Measurements from ENCODE around the gene MRPL41.
A peak's percentile ranks its signal among the peaks of the same experiment; 100 is the strongest.
"Not testable (repeated sequence)": the region's sequence is repeated elsewhere in the genome, so short reads cannot be mapped to it uniquely, and the experiment has no call there.

Gene MRPL41

GRCh38 chr9:137531099-137531765 lies 20.4 kb upstream of the MRPL41 start:
- ATAC-seq (ENCODE audit: insufficient read depth, low read depth) (no peak), DNase-seq (no peak)
- Histone ChIP-seq H3K4me2 (ENCODE audit: insufficient read depth, low read length) (no peak overlapping the region), H3K79me2 (ENCODE audit: insufficient read depth, low read length) (no peaks in the 10 kb centered on the region), H3K27ac (ENCODE audit: low read length) (no peak overlapping the region), H2AFZ (ENCODE audit: low read depth, low read length) (no peak overlapping the region), H3K4me3 (ENCODE audit: low read depth in 1 of 2, low read length in 2 of 2) (no peak overlapping the region), H3K9me3 (ENCODE audit: insufficient read depth, low read length, severe bottlenecking) (no peaks in the 10 kb centered on the region), H3K27me3 (ENCODE audit: insufficient read depth, low read length, poor library complexity) (no peaks in the 10 kb centered on the region), H3K4me1 (ENCODE audit: insufficient read depth, low read length) (peaks cover 2% of the 10 kb centered on the region), H3K36me3 (ENCODE audit: insufficient read depth, low read length) (no peaks in the 10 kb centered on the region), H4K20me1 (ENCODE audit: insufficient read depth, low read length) (peaks cover 6% of the 10 kb centered on the region), H3K9ac (ENCODE audit: low read depth, low read length) (no peak overlapping the region)
- TF ChIP-seq CTCF (IDR thresholded peaks at IDR 0.05; ENCODE audit: borderline replicate concordance, extremely low read depth, low read length, poor library complexity, severe bottlenecking) (no peak), EZH2 (IDR thresholded peaks at IDR 0.05; ENCODE audit: borderline replicate concordance, low read depth, low read length, severe bottlenecking) (no peak)

- H3K4me1 ChIP-seq (ENCODE audit: insufficient read depth, low read length), result peaks cover 12% of the 10 kb centered on the region
- not testable (repeated sequence) for H3K36me3 ChIP-seq (ENCODE audit: insufficient read depth, low read length); H3K4me3 ChIP-seq (ENCODE audit: low read depth in 1 of 2, low read length in 2 of 2); DNase-seq; H3K4me2 ChIP-seq (ENCODE audit: insufficient read depth, low read length); H3K27me3 ChIP-seq (ENCODE audit: insufficient read depth, low read length, poor library complexity); H3K9ac ChIP-seq (ENCODE audit: low read depth, low read length); H3K9me3 ChIP-seq (ENCODE audit: insufficient read depth, low read length, severe bottlenecking); H3K79me2 ChIP-seq (ENCODE audit: insufficient read depth, low read length); ATAC-seq (ENCODE audit: insufficient read depth, low read depth); H2AFZ ChIP-seq (ENCODE audit: low read depth, low read length); H3K27ac ChIP-seq (ENCODE audit: low read length); H4K20me1 ChIP-seq (ENCODE audit: insufficient read depth, low read length)
Measured at GRCh38 chr9:137532891-137533468, 18.7 kb upstream of the MRPL41 start.

GRCh38 chr9:137534256-137535119 lies 17.2 kb upstream of the MRPL41 start:
- H4K20me1 ChIP-seq (ENCODE audit: insufficient read depth, low read length), result peaks cover 6% of the 10 kb centered on the region
- no peak overlapping the region for H3K4me2 ChIP-seq (ENCODE audit: insufficient read depth, low read length)
- no peaks in the 10 kb centered on the region for H3K79me2 ChIP-seq (ENCODE audit: insufficient read depth, low read length)
- H3K9ac ChIP-seq (ENCODE audit: low read depth, low read length), result no peak overlapping the region
- 0 out of 3 replicates have a peak, but pooled peaks have one; percentile 31 for ATAC-seq (ENCODE audit: insufficient read depth, low read depth)
- TF ChIP-seq EZH2 (IDR thresholded peaks at IDR 0.05; ENCODE audit: borderline replicate concordance, low read depth, low read length, severe bottlenecking) (no peak), CTCF (IDR thresholded peaks at IDR 0.05; ENCODE audit: borderline replicate concordance, extremely low read depth, low read length, poor library complexity, severe bottlenecking) (peak; percentile 22)
- no peak overlapping the region for H2AFZ ChIP-seq (ENCODE audit: low read depth, low read length)
- peaks cover 12% of the 10 kb centered on the region for H3K4me1 ChIP-seq (ENCODE audit: insufficient read depth, low read length)
- H3K27me3 ChIP-seq (ENCODE audit: insufficient read depth, low read length, poor library complexity), result no peaks in the 10 kb centered on the region
- DNase-seq, result no peak
- H3K36me3 ChIP-seq (ENCODE audit: insufficient read depth, low read length), result no peaks in the 10 kb centered on the region
- no peak overlapping the region for H3K4me3 ChIP-seq (ENCODE audit: low read depth in 1 of 2, low read length in 2 of 2)
- no peak overlapping the region for H3K27ac ChIP-seq (ENCODE audit: low read length)
- no peaks in the 10 kb centered on the region for H3K9me3 ChIP-seq (ENCODE audit: insufficient read depth, low read length, severe bottlenecking)

GRCh38 chr9:137535120-137535428 lies 16.6 kb upstream of the MRPL41 start:
- TF ChIP-seq CTCF (IDR thresholded peaks at IDR 0.05; ENCODE audit: borderline replicate concordance, extremely low read depth, low read length, poor library complexity, severe bottlenecking) (no peak), EZH2 (IDR thresholded peaks at IDR 0.05; ENCODE audit: borderline replicate concordance, low read depth, low read length, severe bottlenecking) (no peak)
- Histone ChIP-seq H3K9me3 (ENCODE audit: insufficient read depth, low read length, severe bottlenecking) (no peaks in the 10 kb centered on the region), H2AFZ (ENCODE audit: low read depth, low read length) (no peak overlapping the region), H3K79me2 (ENCODE audit: insufficient read depth, low read length) (no peaks in the 10 kb centered on the region), H3K4me2 (ENCODE audit: insufficient read depth, low read length) (no peak overlapping the region), H3K4me1 (ENCODE audit: insufficient read depth, low read length) (peaks cover 12% of the 10 kb centered on the region), H3K9ac (ENCODE audit: low read depth, low read length) (no peak overlapping the region), H4K20me1 (ENCODE audit: insufficient read depth, low read length) (peaks cover 6% of the 10 kb centered on the region), H3K36me3 (ENCODE audit: insufficient read depth, low read length) (no peaks in the 10 kb centered on the region), H3K4me3 (ENCODE audit: low read depth in 1 of 2, low read length in 2 of 2) (no peak overlapping the region), H3K27ac (ENCODE audit: low read length) (no peak overlapping the region), H3K27me3 (ENCODE audit: insufficient read depth, low read length, poor library complexity) (no peaks in the 10 kb centered on the region)
- no peak for ATAC-seq (ENCODE audit: insufficient read depth, low read depth)
- no peak for DNase-seq

- H3K36me3 ChIP-seq (ENCODE audit: insufficient read depth, low read length); H3K9me3 ChIP-seq (ENCODE audit: insufficient read depth, low read length, severe bottlenecking); H2AFZ ChIP-seq (ENCODE audit: low read depth, low read length); H4K20me1 ChIP-seq (ENCODE audit: insufficient read depth, low read length); H3K27me3 ChIP-seq (ENCODE audit: insufficient read depth, low read length, poor library complexity); H3K79me2 ChIP-seq (ENCODE audit: insufficient read depth, low read length); H3K4me2 ChIP-seq (ENCODE audit: insufficient read depth, low read length); H3K9ac ChIP-seq (ENCODE audit: low read depth, low read length); H3K4me3 ChIP-seq (ENCODE audit: low read depth in 1 of 2, low read length in 2 of 2): not testable (repeated sequence)
- Histone ChIP-seq H3K4me1 (ENCODE audit: insufficient read depth, low read length) (peaks cover 12% of the 10 kb centered on the region), H3K27ac (ENCODE audit: low read length) (peak overlapping the region; percentile 63)
- ATAC-seq (ENCODE audit: insufficient read depth, low read depth) (peak; percentile 58; the same call in 2 of the 3 replicates), DNase-seq (peak; percentile 52)
Measured at GRCh38 chr9:137536594-137537131, 15.0 kb upstream of the MRPL41 start.
